Lower lobe of right lung (tissue), 2 donors: ENCODE data around the gene NAT16. TPM values are rescaled to one million over a fixed set of nuclear protein-coding genes. Genes with fewer than 3 reads are reported as not detected.
"Not testable (repeated sequence)": the region's sequence is repeated elsewhere in the genome, so short reads cannot be mapped to it uniquely, and the experiment has no call there.

Experiments
- ATAC-seq, 2 donors: fragments of 200-7000 bp; cut with Tn5 transposase; one replicate each; pipeline ENCODE4 v1.9.1; 2020 to 2022; ENCODE audit warnings: mild to moderate bottlenecking in 2 of 2, moderate library complexity in 2 of 2
- DNase-seq: peaks from one replicate; pipeline ENCODE4 v3.0.0-alpha.2; 2020
- H3K27ac ChIP-seq: fragments of 200-600 bp; one replicate; pipeline ENCODE4 v1.8.0; 2022
- H3K27me3 ChIP-seq: fragments of 200-600 bp; one replicate; pipeline ENCODE4 v1.8.0; 2022; ENCODE audit warnings: low read depth
- H3K36me3 ChIP-seq: fragments of 200-600 bp; one replicate; pipeline ENCODE4 v1.8.0; 2022; ENCODE audit warnings: mild to moderate bottlenecking
- H3K4me1 ChIP-seq: fragments of 200-600 bp; one replicate; pipeline ENCODE4 v1.8.0; 2022
- H3K4me3 ChIP-seq: fragments of 200-600 bp; one replicate; pipeline ENCODE4 v1.8.0; 2022; ENCODE audit warnings: mild to moderate bottlenecking
- H3K9me3 ChIP-seq: fragments of 200-600 bp; one replicate; pipeline ENCODE4 v1.8.0; 2022
- intact Hi-C: fragments of 100-400 bp; cut with DNase I; formaldehyde crosslinking; loops from one replicate; pipeline ENCODE4 v1.11.0; 2022
- total RNA-seq: library from RNA; stranded (reverse); fragmentation: NEBNext Ultra II Directional; extraction: Animal tissue kit (Norgen Biotek cat#: 25700); gene quantifications from one replicate; pipeline ENCODE4 v1.2.1, GENCODE V29; 2021
- TF ChIP-seq, protein P1 (sequence below): fragments of 200-600 bp; IDR thresholded peaks from one replicate; pipeline ENCODE4 v1.8.0; 2022; ENCODE audit warnings: antibody characterized with exemption, mild to moderate bottlenecking
- donor health status: DM: no; HTN: yes; CAD: no; lungs with severe emphysema.

Gene NAT16
- total RNA-seq, 1 donor from 2014 or later = not detected

DNA sequence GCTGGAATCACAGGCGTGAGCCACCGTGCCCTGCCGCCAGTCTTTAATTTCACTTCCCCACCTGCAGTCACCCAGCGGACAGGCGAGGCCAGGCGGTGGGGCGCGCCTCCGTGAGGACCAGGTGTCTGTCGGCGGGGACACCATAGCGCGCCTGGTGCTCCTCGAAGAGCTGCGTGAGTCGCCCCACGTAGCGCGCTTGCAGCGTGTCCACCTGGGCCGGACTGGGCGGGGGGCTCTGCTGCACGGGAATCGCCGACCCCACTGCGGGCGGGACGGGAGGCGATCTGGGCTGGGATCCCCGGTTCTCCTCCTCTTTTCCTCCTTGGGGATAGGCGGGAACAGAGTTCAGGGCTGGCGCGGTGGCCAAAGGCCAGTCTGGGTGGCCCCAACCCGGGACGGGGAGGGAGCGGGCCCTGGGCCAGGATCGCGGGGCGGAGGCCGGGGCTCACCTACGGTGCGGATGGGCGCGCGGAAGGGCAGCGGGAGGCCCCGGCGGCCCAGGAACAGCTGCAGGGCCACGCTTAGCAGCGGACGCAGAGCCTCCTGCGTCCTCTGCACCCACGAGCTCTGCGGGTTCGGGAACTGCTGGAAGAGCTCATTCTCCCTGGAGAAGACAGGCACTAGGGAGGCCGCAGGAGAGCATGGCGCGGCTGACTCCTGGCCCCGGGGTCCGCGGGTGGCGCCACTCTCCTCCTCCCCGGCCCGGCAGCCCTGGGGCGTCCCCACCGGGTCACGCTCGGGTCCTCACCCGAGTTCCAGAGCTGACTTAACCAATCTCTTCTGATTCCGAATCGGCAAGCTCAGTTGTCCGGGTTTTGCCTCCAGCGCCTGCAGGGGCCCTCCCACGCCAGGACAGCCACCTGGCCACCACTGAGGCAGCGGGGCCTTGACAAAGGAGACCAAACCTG, 21.9 kb upstream of the NAT16 start:
- peak overlapping the region; percentile 0 for H3K4me3 ChIP-seq
- TF ChIP-seq, protein P1, sequence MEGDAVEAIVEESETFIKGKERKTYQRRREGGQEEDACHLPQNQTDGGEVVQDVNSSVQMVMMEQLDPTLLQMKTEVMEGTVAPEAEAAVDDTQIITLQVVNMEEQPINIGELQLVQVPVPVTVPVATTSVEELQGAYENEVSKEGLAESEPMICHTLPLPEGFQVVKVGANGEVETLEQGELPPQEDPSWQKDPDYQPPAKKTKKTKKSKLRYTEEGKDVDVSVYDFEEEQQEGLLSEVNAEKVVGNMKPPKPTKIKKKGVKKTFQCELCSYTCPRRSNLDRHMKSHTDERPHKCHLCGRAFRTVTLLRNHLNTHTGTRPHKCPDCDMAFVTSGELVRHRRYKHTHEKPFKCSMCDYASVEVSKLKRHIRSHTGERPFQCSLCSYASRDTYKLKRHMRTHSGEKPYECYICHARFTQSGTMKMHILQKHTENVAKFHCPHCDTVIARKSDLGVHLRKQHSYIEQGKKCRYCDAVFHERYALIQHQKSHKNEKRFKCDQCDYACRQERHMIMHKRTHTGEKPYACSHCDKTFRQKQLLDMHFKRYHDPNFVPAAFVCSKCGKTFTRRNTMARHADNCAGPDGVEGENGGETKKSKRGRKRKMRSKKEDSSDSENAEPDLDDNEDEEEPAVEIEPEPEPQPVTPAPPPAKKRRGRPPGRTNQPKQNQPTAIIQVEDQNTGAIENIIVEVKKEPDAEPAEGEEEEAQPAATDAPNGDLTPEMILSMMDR = no peak
- H3K9me3 ChIP-seq = no peaks in the 10 kb centered on the region
- DNase-seq = no peak
- H3K27ac ChIP-seq = no peak overlapping the region
- H3K27me3 ChIP-seq = peaks cover 63% of the 10 kb centered on the region
- H3K36me3 ChIP-seq = peaks cover 12% of the 10 kb centered on the region
- peaks cover 10% of the 10 kb centered on the region for H3K4me1 ChIP-seq
- intact Hi-C loops = no loop called here
- peak; percentile 32 to 38 for ATAC-seq

DNA sequence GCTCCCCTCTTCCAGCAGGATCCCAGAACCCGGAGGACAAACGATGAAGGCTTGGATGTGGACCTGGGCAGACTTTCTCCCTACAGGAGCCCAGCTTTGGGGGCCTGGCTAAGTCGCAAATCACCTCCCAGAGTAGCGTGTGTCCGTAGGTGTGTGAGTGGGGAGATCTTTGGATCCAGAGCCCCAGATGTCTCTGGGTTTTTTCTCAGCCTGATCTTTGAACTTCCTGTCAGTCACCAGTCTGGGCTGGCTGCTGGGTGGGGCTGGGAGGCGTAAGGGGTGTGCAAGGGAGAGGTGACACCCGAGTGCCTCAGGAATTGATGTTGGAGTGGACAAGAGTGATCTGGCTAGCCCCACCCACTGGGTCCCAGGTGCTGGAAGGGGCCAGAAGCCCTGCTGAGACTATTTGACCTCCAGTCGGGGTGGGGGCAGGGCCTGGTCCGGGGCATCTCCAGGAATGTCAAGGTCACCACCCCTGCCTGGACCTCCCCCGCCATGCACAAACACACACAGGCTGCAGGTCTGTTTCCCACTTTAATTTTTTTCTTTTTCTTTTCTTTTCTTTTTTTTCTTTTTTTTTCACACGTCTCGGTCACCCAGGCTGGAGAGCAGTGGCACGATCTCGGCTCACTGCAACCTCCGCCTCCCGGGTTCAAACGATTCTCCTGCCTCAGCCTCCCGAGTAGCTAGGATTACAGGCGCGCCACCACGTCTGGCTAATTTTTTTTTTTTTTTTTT, 20.9 kb upstream of the NAT16 start, which contains the start of gene MOGAT3:
TSS of gene MOGAT3 (minus strand) at position 175 of the 738 bp plus-strand sequence. CDS start 182 bp downstream, outside the sequence.
- Histone ChIP-seq H3K36me3 (peaks cover 2% of the 10 kb centered on the region), H3K27me3 (peaks cover 66% of the 10 kb centered on the region), H3K4me3 (peak within 1 kb of the TSS; percentile 0), H3K27ac (no peak within 1 kb of the TSS), H3K9me3 (no peaks in the 10 kb centered on the region), H3K4me1 (peaks cover 10% of the 10 kb centered on the region)
- TF ChIP-seq, protein P1 = no peak
- DNase-seq = no peak
- intact Hi-C loops = no loop called here
- no peak for ATAC-seq

DNA sequence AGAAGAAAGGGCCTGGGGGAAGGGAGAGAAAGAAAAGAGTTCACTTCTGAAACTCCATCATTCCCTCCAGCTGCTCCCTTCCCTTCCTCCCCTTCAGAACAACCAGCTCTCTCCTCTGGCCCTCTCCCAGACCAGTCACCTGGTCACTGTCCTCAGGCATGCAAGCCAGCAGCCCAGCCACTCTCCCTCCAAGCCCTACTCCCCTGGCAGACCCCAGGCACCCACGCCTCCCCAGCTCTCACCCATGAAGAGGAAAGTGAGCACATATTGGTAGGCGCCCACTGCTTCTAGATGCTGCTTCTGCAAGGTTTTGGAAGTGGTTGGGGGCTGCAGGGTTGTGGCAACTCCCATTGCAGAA, 20.4 kb upstream of the NAT16 start:
- no peak overlapping the region for H3K27ac ChIP-seq
- intact Hi-C loops = no loop called here
- no peak overlapping the region for H3K4me3 ChIP-seq
- no peaks in the 10 kb centered on the region for H3K9me3 ChIP-seq
- TF ChIP-seq, protein P1 = no peak
- peaks cover 67% of the 10 kb centered on the region for H3K27me3 ChIP-seq
- DNase-seq (no peak), ATAC-seq (no peak)
- H3K36me3 ChIP-seq = no peaks in the 10 kb centered on the region
- peaks cover 10% of the 10 kb centered on the region for H3K4me1 ChIP-seq

GRCh38 chr7:101199522-101199921, 19.4 kb upstream of the NAT16 start:
- peaks cover 10% of the 10 kb centered on the region for H3K4me1 ChIP-seq
- H3K9me3 ChIP-seq, intact Hi-C loops, H3K36me3 ChIP-seq, H3K4me3 ChIP-seq, H3K27ac ChIP-seq, ATAC-seq, DNase-seq: not testable (repeated sequence)
- H3K27me3 ChIP-seq = peaks cover 67% of the 10 kb centered on the region

- DNase-seq (no peak), ATAC-seq (no peak)
- Histone ChIP-seq H3K27ac (no peak overlapping the region), H3K36me3 (no peaks in the 10 kb centered on the region), H3K27me3 (peaks cover 66% of the 10 kb centered on the region), H3K9me3 (no peaks in the 10 kb centered on the region), H3K4me3 (no peak overlapping the region), H3K4me1 (peaks cover 10% of the 10 kb centered on the region)
- TF ChIP-seq, protein P1 = no peak
- intact Hi-C loops = no loop called here
Measured at GRCh38 chr7:101198476-101198875, 18.4 kb upstream of the NAT16 start.

- Histone ChIP-seq H3K27ac (no peak overlapping the region), H3K27me3 (peaks cover 66% of the 10 kb centered on the region), H3K9me3 (no peaks in the 10 kb centered on the region), H3K4me1 (peaks cover 10% of the 10 kb centered on the region), H3K4me3 (no peak overlapping the region), H3K36me3 (no peaks in the 10 kb centered on the region)
- ATAC-seq = peak in 1 of 2 donors; percentile 14
- DNase-seq = no peak
- intact Hi-C loops = no loop called here
- TF ChIP-seq, protein P1 = no peak
Measured at GRCh38 chr7:101197991-101198390, 17.9 kb upstream of the NAT16 start.
